ENCODE data around the gene GALNTL6. TPM values are rescaled to one million over a fixed set of nuclear protein-coding genes. Genes with fewer than 3 reads are reported as not detected.

The GALNTL6 gene
- total RNA-seq, 1 experiment from 2014 or later, result not detected

GRCh38 chr4:172691552-172691951, 878.3 kb downstream of the GALNTL6 start:
- no peak overlapping the region for H3K4me3 ChIP-seq
- intact Hi-C loops (cut with micrococcal nuclease; ENCODE audit: unreplicated experiment), result no loop called here
- H3F3A ChIP-seq (ENCODE audit: insufficient read depth, low read depth), result no peaks in the 10 kb centered on the region
- H3K27ac ChIP-seq, result no peak overlapping the region
- H3K9me3 ChIP-seq (ENCODE audit: insufficient read depth, low read depth), result no peaks in the 10 kb centered on the region
- no peak overlapping the region for H2AFZ ChIP-seq
- no TSS peak for BruUV-seq (replicated peaks)
- H3K4me1 ChIP-seq (replicated peaks; ENCODE audit: insufficient read depth), result no peaks in the 10 kb centered on the region
- H3K4me2 ChIP-seq, result no peak overlapping the region
- H3K79me2 ChIP-seq (ENCODE audit: low read depth), result no peaks in the 10 kb centered on the region
- no peaks in the 10 kb centered on the region for H4K20me1 ChIP-seq (ENCODE audit: insufficient read depth)
- POLR2A ChIA-PET (ENCODE audit: unreplicated experiment), result no interaction called here
- no peak for DNase-seq
- no peak for TF ChIP-seq CTCF (conservative IDR thresholded peaks at IDR 0.05)
- no peaks in the 10 kb centered on the region for H3K9me2 ChIP-seq (ENCODE audit: insufficient read depth)
- H3K27me3 ChIP-seq (ENCODE audit: insufficient read depth, low read depth), result no peaks in the 10 kb centered on the region
- CTCF ChIA-PET, result no interaction called here
- no peaks in the 10 kb centered on the region for H3K36me3 ChIP-seq (ENCODE audit: low read depth)

GRCh38 chr4:172692701-172693100, 879.5 kb downstream of the GALNTL6 start:
- ChIA-PET POLR2A (ENCODE audit: unreplicated experiment) (no interaction called here), CTCF (no interaction called here)
- no peak for DNase-seq
- Histone ChIP-seq H3K27ac (no peak overlapping the region), H3K9me2 (ENCODE audit: insufficient read depth) (no peaks in the 10 kb centered on the region), H3K4me1 (replicated peaks; ENCODE audit: insufficient read depth) (no peaks in the 10 kb centered on the region), H3K4me2 (no peak overlapping the region), H3K79me2 (ENCODE audit: low read depth) (no peaks in the 10 kb centered on the region), H2AFZ (no peak overlapping the region), H3F3A (ENCODE audit: insufficient read depth, low read depth) (no peaks in the 10 kb centered on the region), H3K36me3 (ENCODE audit: low read depth) (no peaks in the 10 kb centered on the region), H3K9me3 (ENCODE audit: insufficient read depth, low read depth) (no peaks in the 10 kb centered on the region), H3K4me3 (no peak overlapping the region), H3K27me3 (ENCODE audit: insufficient read depth, low read depth) (no peaks in the 10 kb centered on the region), H4K20me1 (ENCODE audit: insufficient read depth) (no peaks in the 10 kb centered on the region)
- BruUV-seq (replicated peaks), result no TSS peak
- TF ChIP-seq CTCF (conservative IDR thresholded peaks at IDR 0.05) (no peak), EZH2 (IDR thresholded peaks at IDR 0.05; ENCODE audit: low read depth) (no peak)
- intact Hi-C loops (cut with micrococcal nuclease; ENCODE audit: unreplicated experiment), result no loop called here

GRCh38 chr4:172698256-172698655, 885.1 kb downstream of the GALNTL6 start:
- Histone ChIP-seq H3K4me1 (replicated peaks; ENCODE audit: insufficient read depth) (no peaks in the 10 kb centered on the region), H3K27me3 (ENCODE audit: insufficient read depth, low read depth) (no peaks in the 10 kb centered on the region)

More at GRCh38 chr4:172698256-172698655, 885.1 kb downstream of the GALNTL6 start:
- BruUV-seq (replicated peaks), result no TSS peak
- Histone ChIP-seq H4K20me1 (ENCODE audit: insufficient read depth) (no peaks in the 10 kb centered on the region), H3K27ac (no peak overlapping the region), H2AFZ (no peak overlapping the region), H3K36me3 (ENCODE audit: low read depth) (no peaks in the 10 kb centered on the region), H3K4me3 (no peak overlapping the region), H3F3A (ENCODE audit: insufficient read depth, low read depth) (no peaks in the 10 kb centered on the region), H3K79me2 (ENCODE audit: low read depth) (no peaks in the 10 kb centered on the region), H3K9me3 (ENCODE audit: insufficient read depth, low read depth) (no peaks in the 10 kb centered on the region), H3K4me2 (no peak overlapping the region), H3K9me2 (ENCODE audit: insufficient read depth) (no peaks in the 10 kb centered on the region)
- DNase-seq, result no peak
- TF ChIP-seq CTCF (conservative IDR thresholded peaks at IDR 0.05) (no peak), EZH2 (IDR thresholded peaks at IDR 0.05; ENCODE audit: low read depth) (no peak)
- ChIA-PET POLR2A (ENCODE audit: unreplicated experiment) (no interaction called here), CTCF (no interaction called here)
- intact Hi-C loops (cut with micrococcal nuclease; ENCODE audit: unreplicated experiment), result no loop called here
